ENCODE measurements around the gene FAM229A.
A peak's percentile ranks its signal among the peaks of the same experiment; 100 is the strongest.
"Not testable (repeated sequence)": the region's sequence is repeated elsewhere in the genome, so short reads cannot be mapped to it uniquely, and the experiment has no call there.

FAM229A gene

GRCh38 chr1:32362474-32363313, at the start of gene FAM229A, which contains the start of gene TSSK3:
Gene FAM229A (minus strand): TSS chr1:32362485. CDS start chr1:32362091, 394 bp downstream.
Gene TSSK3 (plus strand): TSS chr1:32362539. CDS start chr1:32362702, 163 bp downstream.
- no peak for DNase-seq (ENCODE audit: low spot score)

- no peak for DNase-seq (ENCODE audit: low spot score)
Measured at GRCh38 chr1:32411261-32411660, 49.0 kb upstream of the FAM229A start.

GRCh38 chr1:32406629-32407111, 44.4 kb upstream of the FAM229A start:
- DNase-seq (ENCODE audit: low spot score), result no peak

GRCh38 chr1:32405672-32406467, 43.6 kb upstream of the FAM229A start:
- no peak for DNase-seq (ENCODE audit: low spot score)

GRCh38 chr1:32404946-32405345, 42.7 kb upstream of the FAM229A start:
- no peak for DNase-seq (ENCODE audit: low spot score)

- peak; percentile 79 for DNase-seq (ENCODE audit: low spot score)
Measured at GRCh38 chr1:32400876-32401631, 38.8 kb upstream of the FAM229A start.

GRCh38 chr1:32399843-32400242, 37.6 kb upstream of the FAM229A start:
- DNase-seq (ENCODE audit: low spot score), result no peak

GRCh38 chr1:32398401-32398800, 36.1 kb upstream of the FAM229A start:
- no peak for DNase-seq (ENCODE audit: low spot score)

- not testable (repeated sequence) for DNase-seq (ENCODE audit: low spot score)
Measured at GRCh38 chr1:32396524-32396923, 34.2 kb upstream of the FAM229A start.

- DNase-seq (ENCODE audit: low spot score), result no peak
Measured at GRCh38 chr1:32394890-32395432, 32.7 kb upstream of the FAM229A start.

- DNase-seq (ENCODE audit: low spot score), result peak; percentile 99
Measured at GRCh38 chr1:32394141-32394889, 32.0 kb upstream of the FAM229A start, which contains the start of gene BSDC1. Gene BSDC1 (minus strand): TSS chr1:32394441. CDS start chr1:32394414, 27 bp downstream.

- DNase-seq (ENCODE audit: low spot score), result peak; percentile 11
Measured at GRCh38 chr1:32393832-32394140, 31.5 kb upstream of the FAM229A start.

GRCh38 chr1:32393136-32393535, 30.9 kb upstream of the FAM229A start:
- DNase-seq (ENCODE audit: low spot score), result no peak

- DNase-seq (ENCODE audit: low spot score), result no peak
Measured at GRCh38 chr1:32392325-32392724, 30.0 kb upstream of the FAM229A start.

GRCh38 chr1:32390904-32391870, 28.9 kb upstream of the FAM229A start:
- no peak for DNase-seq (ENCODE audit: low spot score)

- no peak for DNase-seq (ENCODE audit: low spot score)
Measured at GRCh38 chr1:32388641-32389040, 26.4 kb upstream of the FAM229A start.

GRCh38 chr1:32386676-32387392, 24.5 kb upstream of the FAM229A start:
- no peak for DNase-seq (ENCODE audit: low spot score)

GRCh38 chr1:32380057-32380456, 17.8 kb upstream of the FAM229A start:
- DNase-seq (ENCODE audit: low spot score), result no peak

GRCh38 chr1:32377541-32378220, 15.4 kb upstream of the FAM229A start:
- DNase-seq (ENCODE audit: low spot score), result no peak
